ENCODE measurements around the gene CYTH1. TPM values are rescaled to one million over a fixed set of nuclear protein-coding genes. Genes with fewer than 3 reads are reported as not detected.

Gene CYTH1
- total RNA-seq, 1 experiment from 2014 or later: 40.3 TPM

DNA sequence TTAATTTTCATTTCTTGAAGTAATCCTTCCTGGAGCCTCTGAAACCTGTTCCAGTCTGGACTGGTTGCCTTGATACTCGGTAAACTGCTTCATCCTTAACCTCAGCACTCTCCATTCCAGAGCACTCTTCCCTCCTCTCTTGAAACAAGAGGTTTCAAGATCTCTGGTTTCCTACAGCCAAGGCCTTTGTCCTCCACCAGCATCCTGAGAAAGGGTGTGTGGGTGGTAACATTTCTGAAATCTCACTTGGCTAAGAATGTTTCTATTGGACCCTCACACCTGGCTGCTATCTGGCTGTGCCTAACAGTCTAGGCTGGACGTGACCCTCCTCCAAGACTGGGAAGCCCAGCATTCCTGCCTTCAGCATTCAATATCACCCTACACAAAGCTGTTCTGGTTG is 99.7 kb downstream of the CYTH1 start:
- BruUV-seq (replicated peaks): no TSS peak
- H4K20me1 ChIP-seq (ENCODE audit: insufficient read depth): no peaks in the 10 kb centered on the region
- H3K36me3 ChIP-seq (ENCODE audit: low read depth): no peaks in the 10 kb centered on the region
- peak overlapping the region; percentile 67; the same call in 1 of the 2 replicates for H3K4me2 ChIP-seq
- peak overlapping the region; percentile 84; the same call in 1 of the 2 replicates for H3K27ac ChIP-seq
- no peaks in the 10 kb centered on the region for H3K27me3 ChIP-seq (ENCODE audit: insufficient read depth, low read depth)
- H3K9me3 ChIP-seq (ENCODE audit: insufficient read depth, low read depth): no peaks in the 10 kb centered on the region
- H2AFZ ChIP-seq: no peak overlapping the region
- H3K79me2 ChIP-seq (ENCODE audit: low read depth): no peaks in the 10 kb centered on the region
- no peak for TF ChIP-seq EZH2 (IDR thresholded peaks at IDR 0.05; ENCODE audit: low read depth)
- no peak for TF ChIP-seq CTCF (conservative IDR thresholded peaks at IDR 0.05)
- H3K4me3 ChIP-seq: no peak overlapping the region
- intact Hi-C loops (cut with micrococcal nuclease; ENCODE audit: unreplicated experiment): no loop called here
- ChIA-PET CTCF (no interaction called here), POLR2A (ENCODE audit: unreplicated experiment) (no interaction called here)
- peaks cover 22% of the 10 kb centered on the region for H3F3A ChIP-seq (ENCODE audit: insufficient read depth, low read depth)
- H3K9me2 ChIP-seq (ENCODE audit: insufficient read depth): no peaks in the 10 kb centered on the region
- DNase-seq: no peak
- H3K4me1 ChIP-seq (replicated peaks; ENCODE audit: insufficient read depth): peaks cover 24% of the 10 kb centered on the region

DNA sequence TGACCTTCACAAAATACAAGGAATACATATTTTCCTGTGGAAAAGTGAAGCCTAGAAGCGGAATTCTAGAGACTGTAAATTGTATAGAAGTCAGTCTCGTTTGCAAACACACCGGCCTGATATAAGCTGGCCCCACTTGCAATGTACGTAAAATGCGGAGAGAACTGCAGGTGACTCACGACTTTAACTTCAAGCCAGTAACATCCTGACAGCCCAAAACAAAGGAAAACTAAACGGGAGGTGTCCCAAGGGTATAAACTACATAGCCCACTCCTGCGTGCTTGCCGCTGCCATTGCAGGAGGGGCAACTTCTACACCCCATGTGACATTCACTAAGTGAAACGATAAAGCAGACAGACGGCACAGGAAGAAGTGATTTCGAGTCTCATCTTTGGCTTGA is 101.6 kb downstream of the CYTH1 start:
- Histone ChIP-seq H3F3A (ENCODE audit: insufficient read depth, low read depth) (peaks cover 22% of the 10 kb centered on the region), H2AFZ (no peak overlapping the region), H3K27ac (peak overlapping the region; percentile 84; the same call in 1 of the 2 replicates), H4K20me1 (ENCODE audit: insufficient read depth) (no peaks in the 10 kb centered on the region), H3K27me3 (ENCODE audit: insufficient read depth, low read depth) (no peaks in the 10 kb centered on the region), H3K79me2 (ENCODE audit: low read depth) (no peaks in the 10 kb centered on the region), H3K36me3 (ENCODE audit: low read depth) (no peaks in the 10 kb centered on the region), H3K9me2 (ENCODE audit: insufficient read depth) (no peaks in the 10 kb centered on the region), H3K9me3 (ENCODE audit: insufficient read depth, low read depth) (no peaks in the 10 kb centered on the region), H3K4me1 (replicated peaks; ENCODE audit: insufficient read depth) (peaks cover 24% of the 10 kb centered on the region), H3K4me2 (peak overlapping the region; percentile 67), H3K4me3 (no peak overlapping the region)
- no peak for DNase-seq
- no TSS peak for BruUV-seq (replicated peaks)
- ChIA-PET POLR2A (ENCODE audit: unreplicated experiment) (interaction anchor here (0.6 kb wide), 1 partner anchor 1115 kb away, joined by 3 read pairs; no protein-coding TSS in a partner anchor), CTCF (interaction anchor here (0.6 to 0.7 kb wide), 2 partner anchors 55 to 184 kb away, joined by 4 read pairs; no protein-coding TSS in a partner anchor)
- intact Hi-C loops (cut with micrococcal nuclease; ENCODE audit: unreplicated experiment): loop anchor here (2.0 kb wide), 1 partner anchor 20 kb away; no protein-coding TSS in a partner anchor
- TF ChIP-seq EZH2 (IDR thresholded peaks at IDR 0.05; ENCODE audit: low read depth): no peak
- TF ChIP-seq CTCF (conservative IDR thresholded peaks at IDR 0.05): no peak

DNA sequence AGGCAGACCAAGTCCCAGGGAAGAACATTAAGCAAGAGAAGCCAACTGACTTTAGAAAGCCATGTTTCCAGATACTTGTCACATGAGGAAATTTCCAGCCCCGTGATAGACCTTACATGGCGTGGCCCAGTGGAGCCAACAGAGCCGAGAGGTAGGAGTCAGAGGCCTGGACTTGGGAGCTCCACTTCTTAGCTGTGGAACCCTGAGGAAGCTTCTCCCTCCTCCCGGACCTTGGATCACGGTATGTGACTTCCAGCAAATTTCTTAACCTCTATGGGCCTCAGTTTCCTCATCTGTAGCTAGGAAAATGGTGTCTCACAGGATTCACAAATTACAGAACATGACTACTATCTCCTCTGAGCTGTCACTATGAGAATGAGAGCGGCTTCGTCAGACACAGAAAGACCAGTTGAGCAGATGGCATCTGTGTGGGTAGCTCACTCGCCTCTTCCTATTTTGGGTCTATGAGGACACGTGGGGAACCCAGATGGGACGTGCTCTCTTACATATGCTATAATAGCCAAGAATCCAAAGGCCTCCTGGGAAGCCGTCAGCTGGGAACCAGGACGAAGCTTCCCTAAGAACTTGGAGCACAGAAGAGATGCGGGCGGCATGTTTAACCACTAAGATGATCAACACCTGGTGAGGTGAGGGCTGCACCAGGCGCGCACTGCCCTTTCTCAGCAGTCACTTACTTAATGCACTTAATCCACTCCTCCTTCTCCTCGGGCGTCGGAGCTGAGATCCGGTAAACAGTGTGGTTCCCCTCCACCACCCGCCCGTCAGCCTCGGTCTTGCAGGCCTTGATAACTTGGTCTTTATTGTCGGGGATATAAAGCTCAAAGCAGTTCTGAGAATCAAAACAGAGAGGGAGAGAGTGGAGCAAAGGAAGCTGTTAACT is 102.3 kb downstream of the CYTH1 start:
- Histone ChIP-seq H3K36me3 (ENCODE audit: low read depth) (no peaks in the 10 kb centered on the region), H3K9me2 (ENCODE audit: insufficient read depth) (no peaks in the 10 kb centered on the region), H3F3A (ENCODE audit: insufficient read depth, low read depth) (peaks cover 22% of the 10 kb centered on the region), H2AFZ (no peak overlapping the region), H3K4me2 (no peak overlapping the region), H3K27ac (no peak overlapping the region), H3K79me2 (ENCODE audit: low read depth) (no peaks in the 10 kb centered on the region), H3K27me3 (ENCODE audit: insufficient read depth, low read depth) (no peaks in the 10 kb centered on the region), H3K4me3 (no peak overlapping the region), H3K4me1 (replicated peaks; ENCODE audit: insufficient read depth) (peaks cover 24% of the 10 kb centered on the region), H4K20me1 (ENCODE audit: insufficient read depth) (no peaks in the 10 kb centered on the region), H3K9me3 (ENCODE audit: insufficient read depth, low read depth) (no peaks in the 10 kb centered on the region)
- ChIA-PET CTCF (interaction anchor here (0.6 to 0.7 kb wide), 2 partner anchors 55 to 183 kb away, joined by 4 read pairs; no protein-coding TSS in a partner anchor), POLR2A (ENCODE audit: unreplicated experiment) (interaction anchor here (0.6 kb wide), 1 partner anchor 1116 kb away, joined by 3 read pairs; no protein-coding TSS in a partner anchor)
- TF ChIP-seq EZH2 (IDR thresholded peaks at IDR 0.05; ENCODE audit: low read depth) (no peak), CTCF (conservative IDR thresholded peaks at IDR 0.05) (no peak)
- DNase-seq: no peak
- BruUV-seq (replicated peaks): TSS peak; percentile 11
- intact Hi-C loops (cut with micrococcal nuclease; ENCODE audit: unreplicated experiment): loop anchor here (2.0 kb wide), 1 partner anchor 19 kb away; no protein-coding TSS in a partner anchor
